ENCODE measurements around the gene HLA-DQA2.
"Not testable (repeated sequence)": the region's sequence is repeated elsewhere in the genome, so short reads cannot be mapped to it uniquely, and the experiment has no call there.

Gene HLA-DQA2

DNA sequence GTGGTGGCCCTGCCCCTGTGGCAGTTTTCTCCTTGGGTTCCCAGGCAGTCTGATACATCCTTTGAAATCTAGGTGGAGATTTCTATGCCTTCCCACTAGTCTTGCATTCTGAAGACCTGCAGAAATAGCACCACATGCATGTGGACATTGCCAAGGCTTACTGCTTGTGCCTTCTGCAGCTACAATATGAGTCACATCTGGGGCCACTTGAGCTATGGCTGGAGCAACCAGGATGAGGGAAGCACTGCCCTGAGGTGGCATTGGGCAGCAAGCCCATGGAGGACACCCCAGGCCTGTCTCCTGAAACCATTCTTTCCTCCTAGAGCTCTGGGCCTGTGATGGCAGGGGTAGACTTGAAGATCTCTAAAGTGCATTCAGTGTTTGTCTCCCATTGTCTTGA lies 37.8 kb downstream of the HLA-DQA2 start:
- DNase-seq (ENCODE audit: low read depth): no peak

DNA sequence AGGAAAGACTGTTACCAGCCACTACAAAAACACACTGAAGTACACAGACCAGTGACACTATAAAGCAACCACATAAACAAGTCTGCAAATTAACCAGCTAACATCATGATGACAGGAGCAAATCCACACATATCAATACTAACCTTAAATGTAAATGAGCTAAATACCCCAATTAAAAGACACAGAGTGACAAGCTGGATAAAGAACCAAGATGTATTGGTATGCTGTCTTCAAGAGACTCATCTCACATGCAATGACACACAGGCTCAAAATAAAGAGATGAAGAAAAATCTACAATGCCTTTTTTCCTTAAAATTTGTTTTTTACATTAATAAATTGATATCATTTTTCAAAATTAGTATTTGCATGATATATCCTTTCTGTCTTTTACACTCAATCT lies 41.7 kb downstream of the HLA-DQA2 start:
- DNase-seq (ENCODE audit: low read depth): not testable (repeated sequence)

DNA sequence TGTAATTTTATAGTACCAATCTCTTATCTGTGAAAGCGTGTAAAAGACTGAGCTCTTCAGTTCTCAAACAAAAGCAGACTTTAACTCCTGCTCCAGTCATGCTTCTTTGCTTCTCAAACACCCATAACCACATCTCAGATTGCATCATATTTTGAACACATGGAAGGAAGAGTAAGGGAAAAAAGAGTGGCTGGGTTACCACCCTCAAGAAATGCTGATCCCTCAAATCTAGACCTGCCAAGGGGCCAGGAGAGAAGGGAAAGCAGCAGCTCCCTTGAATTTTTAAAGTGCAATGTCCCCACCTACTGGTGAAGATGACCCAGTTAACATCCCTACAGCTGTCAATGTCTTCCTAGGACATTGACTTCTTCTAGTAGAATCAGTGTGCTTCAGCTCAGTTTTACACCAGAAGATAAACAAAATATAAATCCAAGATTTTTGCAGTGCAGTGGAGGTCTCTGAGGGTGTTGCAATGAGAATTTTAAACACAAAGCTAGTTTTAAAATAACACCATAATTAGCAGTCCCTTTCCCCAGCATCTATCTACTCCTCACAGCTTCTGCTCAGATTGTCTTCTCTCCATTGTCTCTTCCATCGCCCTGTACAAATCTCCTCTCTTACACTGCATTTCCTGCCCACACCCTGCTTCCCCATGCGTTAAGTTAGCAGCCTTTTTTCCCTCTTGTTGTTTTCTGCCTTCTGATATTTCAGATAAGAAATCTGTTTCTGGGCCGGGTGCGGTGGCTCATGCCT lies 44.8 kb downstream of the HLA-DQA2 start:
- no peak for DNase-seq (ENCODE audit: low read depth)

DNA sequence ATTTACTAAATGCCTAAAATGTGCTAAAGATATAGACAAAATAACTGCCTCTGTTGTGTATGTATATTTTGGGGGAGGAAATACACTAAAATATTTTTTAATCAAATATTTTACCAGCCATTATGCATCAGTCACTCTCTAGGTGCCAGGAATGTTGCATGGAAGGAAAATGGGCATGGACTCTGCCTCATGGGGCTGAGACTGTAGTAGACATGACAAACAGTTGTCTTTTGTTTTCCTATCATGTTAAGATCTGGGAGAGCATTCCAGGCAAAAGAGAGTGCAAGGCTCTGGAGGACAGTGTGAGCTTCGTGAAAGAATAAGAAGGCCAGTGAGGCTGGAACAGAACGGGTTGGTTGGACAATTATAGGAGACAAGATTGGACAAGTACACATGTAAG lies 49.1 kb downstream of the HLA-DQA2 start:
- DNase-seq (ENCODE audit: low read depth): no peak

DNA sequence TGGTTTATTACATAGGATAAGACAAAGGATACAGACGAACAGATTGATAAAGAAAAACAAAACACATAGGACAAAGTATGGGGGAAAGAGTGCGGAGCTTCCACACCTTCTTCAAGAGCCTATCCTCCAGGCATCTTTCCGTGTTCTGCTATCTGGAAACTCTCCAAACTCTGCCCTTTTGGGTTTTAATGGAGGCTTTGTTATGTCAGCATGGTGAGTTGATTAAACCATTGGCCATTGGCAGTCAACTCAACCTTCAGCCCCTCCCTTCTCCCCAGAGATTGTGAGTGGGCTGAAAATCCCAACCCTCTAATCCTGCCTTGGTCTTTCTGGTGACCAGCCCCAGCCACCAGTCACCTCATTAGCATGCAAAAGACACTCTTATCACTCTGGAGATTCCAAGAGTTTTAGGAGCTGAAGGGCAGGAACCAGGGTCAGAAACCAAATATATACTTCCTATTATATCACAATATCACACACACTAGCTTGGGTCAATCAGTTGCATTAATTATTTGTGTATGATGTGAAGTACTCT lies 51.8 kb downstream of the HLA-DQA2 start:
- no peak for DNase-seq (ENCODE audit: low read depth)

DNA sequence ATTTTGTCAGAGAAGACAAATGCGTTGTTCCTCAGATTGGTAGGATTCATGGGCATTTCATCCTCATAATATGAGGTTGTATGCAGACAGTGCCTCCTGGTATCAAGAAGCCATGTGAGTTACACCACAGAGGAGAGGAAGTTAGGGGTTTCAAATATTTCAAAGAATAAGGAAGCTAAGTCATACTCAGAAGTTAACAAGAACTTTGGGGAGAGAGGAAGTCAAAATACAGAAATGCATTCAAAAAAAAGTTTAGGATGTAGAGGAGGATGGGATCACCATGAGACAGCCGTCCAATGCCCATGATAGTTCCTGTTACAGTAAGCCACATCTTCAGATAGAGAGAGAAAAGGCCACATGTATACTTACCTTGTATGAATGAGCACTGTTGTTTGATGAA lies 53.3 kb downstream of the HLA-DQA2 start:
- DNase-seq (ENCODE audit: low read depth): no peak

All from activated T-cell treated with anti-CD3 and anti-CD28 coated beads for 48 hours (primary cell).